GM19025 (cell line): ENCODE measurements around the gene ERC2.

Experiments used
- ATAC-seq: cut with Tn5 transposase; IDR thresholded peaks from one replicate; pipeline ENCODE4 v1.9.1; 2021; ENCODE audit warnings: mild to moderate bottlenecking, low read depth, moderate library complexity; ENCODE audit not compliant: unreplicated experiment

The ERC2 gene

GRCh38 chr3:55532806-55533205, 935.5 kb downstream of the ERC2 start:
- no peak for ATAC-seq

GRCh38 chr3:55531321-55531720, 936.9 kb downstream of the ERC2 start:
- ATAC-seq: no peak

GRCh38 chr3:55527361-55527760, 940.9 kb downstream of the ERC2 start:
- ATAC-seq: no peak

GRCh38 chr3:55526332-55527030, 941.8 kb downstream of the ERC2 start:
- ATAC-seq: no peak

GRCh38 chr3:55525436-55525835, 942.8 kb downstream of the ERC2 start:
- no peak for ATAC-seq

GRCh38 chr3:55524565-55525244, 943.6 kb downstream of the ERC2 start:
- ATAC-seq: no peak

- no peak for ATAC-seq
Measured at GRCh38 chr3:55523471-55523870, 944.8 kb downstream of the ERC2 start.

GRCh38 chr3:55521738-55522421, 946.4 kb downstream of the ERC2 start:
- no peak for ATAC-seq

GRCh38 chr3:55521064-55521737, 947.1 kb downstream of the ERC2 start:
- ATAC-seq: no peak

- no peak for ATAC-seq
Measured at GRCh38 chr3:55519019-55519418, 949.2 kb downstream of the ERC2 start.

GRCh38 chr3:55518451-55518850, 949.8 kb downstream of the ERC2 start:
- ATAC-seq: no peak

GRCh38 chr3:55516392-55517030, 951.8 kb downstream of the ERC2 start:
- no peak for ATAC-seq

GRCh38 chr3:55515550-55516246, 952.6 kb downstream of the ERC2 start:
- ATAC-seq: no peak

- no peak for ATAC-seq
Measured at GRCh38 chr3:55514962-55515361, 953.3 kb downstream of the ERC2 start.

- no peak for ATAC-seq
Measured at GRCh38 chr3:55512571-55513343, 955.5 kb downstream of the ERC2 start.

GRCh38 chr3:55511895-55512570, 956.2 kb downstream of the ERC2 start:
- ATAC-seq: no peak

- no peak for ATAC-seq
Measured at GRCh38 chr3:55508335-55508734, 959.9 kb downstream of the ERC2 start.

- ATAC-seq: no peak
Measured at GRCh38 chr3:55507808-55508207, 960.5 kb downstream of the ERC2 start.

GRCh38 chr3:55505776-55506175, 962.5 kb downstream of the ERC2 start:
- ATAC-seq: no peak
